Trophoblast cell (in vitro differentiated cells and primary cell): Measurements from ENCODE around the gene TKTL1.

Experiments
- DNase-seq, 2 donors: peaks; one replicate each; pipeline ENCODE4 v3.0.0-alpha.2; 2016
- H2AFZ ChIP-seq: 2 replicates; pipeline ENCODE4 v1.6.1; 2013; ENCODE audit warnings: low read length, moderate library complexity, mild to moderate bottlenecking; ENCODE audit not compliant: insufficient read depth, poor library complexity
- H2AK5ac ChIP-seq: 2 replicates; pipeline ENCODE4 v1.6.1; 2013; ENCODE audit warnings: mild to moderate bottlenecking, low read length
- H2BK120ac ChIP-seq: 2 replicates; pipeline ENCODE4 v1.6.1; 2013; ENCODE audit warnings: low read length, mild to moderate bottlenecking, moderate library complexity; ENCODE audit not compliant: insufficient read depth, poor library complexity
- H2BK12ac ChIP-seq: 2 replicates; pipeline ENCODE4 v1.6.1; 2013; ENCODE audit warnings: mild to moderate bottlenecking, low read length, moderate library complexity
- H2BK5ac ChIP-seq: 2 replicates; pipeline ENCODE4 v1.6.1; 2013; ENCODE audit warnings: low read length, low read depth, moderate library complexity, mild to moderate bottlenecking; ENCODE audit not compliant: poor library complexity
- H3K14ac ChIP-seq: 2 replicates; pipeline ENCODE4 v1.6.1; 2013; ENCODE audit warnings: mild to moderate bottlenecking, low read length
- H3K18ac ChIP-seq: 2 replicates; pipeline ENCODE4 v1.6.1; 2013; ENCODE audit warnings: mild to moderate bottlenecking, low read length
- H3K23ac ChIP-seq: 2 replicates; pipeline ENCODE4 v1.6.1; 2013; ENCODE audit warnings: low read length
- H3K27ac ChIP-seq: 2 replicates; pipeline ENCODE4 v1.5.1; 2013; ENCODE audit warnings: low read depth, mild to moderate bottlenecking, inconsistent platforms, low read length, moderate library complexity
- H3K27me3 ChIP-seq: 2 replicates; pipeline ENCODE4 v1.6.1; 2013; ENCODE audit warnings: inconsistent platforms, mild to moderate bottlenecking, low read length, moderate library complexity; ENCODE audit not compliant: insufficient read depth
- H3K36me3 ChIP-seq, 2 experiments: 1 replicate in 1 of 2; 2 replicates in 1 of 2; pipeline ENCODE4 v1.6.1; 2013; ENCODE audit warnings: low read length in 2 of 2, mild to moderate bottlenecking in 2 of 2, moderate library complexity in 1 of 2; ENCODE audit not compliant: insufficient read depth in 2 of 2, control insufficient read depth in 1 of 2
- H3K4ac ChIP-seq: 2 replicates; pipeline ENCODE4 v1.6.1; 2013; ENCODE audit warnings: low read depth, mild to moderate bottlenecking, low read length, moderate library complexity
- H3K4me1 ChIP-seq, 2 experiments: 1 replicate in 1 of 2; 2 replicates in 1 of 2; pipeline ENCODE4 v1.6.1; 2013; ENCODE audit warnings: low read length in 2 of 2, mild to moderate bottlenecking in 2 of 2, moderate library complexity in 1 of 2; ENCODE audit not compliant: insufficient read depth in 2 of 2, control insufficient read depth in 1 of 2
- H3K4me2 ChIP-seq: 2 replicates; pipeline ENCODE4 v1.6.1; 2013; ENCODE audit warnings: inconsistent platforms, mild to moderate bottlenecking, low read length, moderate library complexity
- H3K4me3 ChIP-seq: 2 replicates; pipeline ENCODE4 v1.5.1; 2013; ENCODE audit warnings: mild to moderate bottlenecking, low read depth, low read length, inconsistent platforms
- H3K79me1 ChIP-seq: one replicate; pipeline ENCODE4 v1.6.1; 2013; ENCODE audit warnings: low read length
- H3K79me2 ChIP-seq: 2 replicates; pipeline ENCODE4 v1.6.1; 2013; ENCODE audit warnings: low read length, mild to moderate bottlenecking; ENCODE audit not compliant: control insufficient read depth, insufficient read depth, poor library complexity
- H3K9ac ChIP-seq: 2 replicates; pipeline ENCODE4 v1.6.1; 2013; ENCODE audit warnings: mild to moderate bottlenecking, low read length
- H3K9me3 ChIP-seq: 2 replicates; pipeline ENCODE4 v1.6.1; 2013; ENCODE audit warnings: low read depth, mild to moderate bottlenecking, control low read depth, inconsistent platforms, low read length; ENCODE audit not compliant: insufficient read depth
- H4K12ac ChIP-seq: 2 replicates; pipeline ENCODE4 v1.6.1; 2013; ENCODE audit warnings: low read depth, mild to moderate bottlenecking, low read length, moderate library complexity
- H4K8ac ChIP-seq: 2 replicates; pipeline ENCODE4 v1.6.1; 2013; ENCODE audit warnings: low read depth, mild to moderate bottlenecking, low read length, moderate library complexity
- H4K91ac ChIP-seq: one replicate; pipeline ENCODE4 v1.6.1; 2013; ENCODE audit warnings: low read depth, mild to moderate bottlenecking, low read length, moderate library complexity
- WGBS: extraction: QIAGEN DNeasy Blood & Tissue Kit; methylation state at CpG from one replicate; pipeline ENCODE4 v1.1.7; 2013; ENCODE audit warnings: missing lambda C conversion rate; ENCODE audit not compliant: insufficient read length, insufficient coverage; ENCODE audit errors: extremely low coverage; 5-methylcytosine and 5-hydroxymethylcytosine counted together

Gene TKTL1

DNA sequence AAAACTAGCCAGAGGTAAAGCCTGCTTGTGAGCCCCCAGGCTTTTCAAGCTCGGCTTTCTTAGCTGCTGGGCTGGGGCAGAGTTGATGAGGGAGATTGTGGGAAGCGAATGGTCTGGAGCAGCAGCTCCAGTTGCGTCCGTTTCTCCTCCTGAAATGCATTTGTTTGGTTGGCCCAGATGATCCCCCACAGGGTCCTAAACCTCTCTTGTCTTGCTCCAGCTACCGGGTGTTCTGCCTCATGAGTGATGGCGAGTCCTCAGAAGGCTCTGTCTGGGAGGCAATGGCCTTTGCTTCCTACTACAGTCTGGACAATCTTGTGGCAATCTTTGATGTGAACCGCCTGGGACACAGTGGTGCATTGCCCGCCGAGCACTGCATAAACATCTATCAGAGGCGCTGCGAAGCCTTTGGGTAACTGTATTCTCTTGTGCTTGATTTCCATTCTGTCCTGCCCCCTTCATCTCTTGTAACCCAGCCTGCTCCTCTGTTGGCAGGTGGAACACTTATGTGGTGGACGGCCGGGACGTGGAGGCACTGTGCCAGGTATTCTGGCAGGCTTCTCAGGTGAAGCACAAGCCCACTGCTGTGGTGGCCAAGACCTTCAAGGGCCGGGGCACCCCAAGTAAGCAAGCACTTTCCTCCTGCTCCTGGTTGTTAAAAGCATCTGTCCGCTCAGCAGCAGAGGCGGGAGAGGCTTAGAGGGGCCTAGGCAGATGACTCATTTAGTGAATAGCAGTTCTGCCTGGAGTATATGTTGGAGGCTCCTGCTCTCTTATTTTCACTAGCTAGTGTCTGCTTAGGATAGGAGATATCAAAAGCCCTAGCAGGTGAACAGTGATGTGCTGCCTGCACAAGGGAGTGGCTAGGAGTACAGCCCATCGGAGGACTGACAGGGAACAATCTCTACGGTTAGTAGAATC lies 15.3 kb downstream of the TKTL1 start:
- no peak overlapping the region for H3K27ac ChIP-seq
- no peak overlapping the region for H2AFZ ChIP-seq
- no peak overlapping the region for H3K4ac ChIP-seq
- H3K18ac ChIP-seq = no peak overlapping the region
- no peaks in the 10 kb centered on the region for H3K36me3 ChIP-seq
- no peaks in the 10 kb centered on the region for H3K79me2 ChIP-seq
- H3K79me1 ChIP-seq = no peaks in the 10 kb centered on the region
- no peak overlapping the region for H3K14ac ChIP-seq
- no peaks in the 10 kb centered on the region for H3K27me3 ChIP-seq
- no peak overlapping the region for H2BK5ac ChIP-seq
- H3K4me3 ChIP-seq = no peak overlapping the region
- H3K23ac ChIP-seq = no peak overlapping the region
- no peaks in the 10 kb centered on the region for H3K4me1 ChIP-seq
- H3K9me3 ChIP-seq = no peaks in the 10 kb centered on the region
- H4K8ac ChIP-seq = no peak overlapping the region
- no peak overlapping the region for H3K4me2 ChIP-seq
- no peak overlapping the region for H2BK120ac ChIP-seq
- no peak overlapping the region for H2BK12ac ChIP-seq
- no peak overlapping the region for H2AK5ac ChIP-seq
- no peak for DNase-seq
- H4K12ac ChIP-seq = no peak overlapping the region
- no peak overlapping the region for H3K9ac ChIP-seq
- no peak overlapping the region for H4K91ac ChIP-seq
- WGBS = no CpG with 5 or more reads among the region's 19 CpGs

DNA sequence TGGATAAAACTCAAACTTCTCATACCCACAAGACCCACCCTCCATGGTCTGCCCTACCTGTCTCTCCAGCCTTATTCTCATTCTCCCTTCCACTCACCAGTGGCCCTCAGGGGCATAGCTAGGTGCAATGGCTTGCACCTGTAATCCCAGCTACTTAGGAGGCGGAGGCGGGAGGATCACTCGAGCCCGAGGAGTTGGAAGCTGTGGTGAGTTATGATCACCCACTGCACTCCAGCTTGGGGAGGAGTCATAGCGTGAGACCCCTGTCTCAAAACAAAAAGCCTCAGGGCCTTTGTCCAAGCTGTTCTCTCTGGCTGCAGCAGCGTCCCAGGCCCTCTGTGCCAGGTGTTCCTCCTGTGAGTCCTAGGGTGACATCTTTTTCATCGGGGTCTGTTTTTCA lies 16.5 kb downstream of the TKTL1 start:
- no peak overlapping the region for H4K91ac ChIP-seq
- no peaks in the 10 kb centered on the region for H3K79me1 ChIP-seq
- H2BK120ac ChIP-seq = no peak overlapping the region
- H3K23ac ChIP-seq = no peak overlapping the region
- H3K9me3 ChIP-seq = no peaks in the 10 kb centered on the region
- no peak for DNase-seq
- H2AK5ac ChIP-seq = no peak overlapping the region
- no CpG with 5 or more reads among the region's 7 CpGs for WGBS
- H3K18ac ChIP-seq = no peak overlapping the region
- H3K4ac ChIP-seq = no peak overlapping the region
- no peak overlapping the region for H4K8ac ChIP-seq
- no peak overlapping the region for H3K4me2 ChIP-seq
- H3K9ac ChIP-seq = no peak overlapping the region
- no peak overlapping the region for H2BK5ac ChIP-seq
- no peak overlapping the region for H3K14ac ChIP-seq
- no peak overlapping the region for H3K4me3 ChIP-seq
- H4K12ac ChIP-seq = no peak overlapping the region
- H2AFZ ChIP-seq = no peak overlapping the region
- H3K79me2 ChIP-seq = no peaks in the 10 kb centered on the region
- no peaks in the 10 kb centered on the region for H3K27me3 ChIP-seq
- H3K27ac ChIP-seq = no peak overlapping the region
- no peaks in the 10 kb centered on the region for H3K36me3 ChIP-seq
- no peak overlapping the region for H2BK12ac ChIP-seq
- no peaks in the 10 kb centered on the region for H3K4me1 ChIP-seq

- no peak overlapping the region for H4K12ac ChIP-seq
- H2BK12ac ChIP-seq = no peak overlapping the region
- no peak overlapping the region for H3K18ac ChIP-seq
- H2AFZ ChIP-seq = no peak overlapping the region
- no peaks in the 10 kb centered on the region for H3K9me3 ChIP-seq
- H3K79me2 ChIP-seq = no peaks in the 10 kb centered on the region
- no peak overlapping the region for H4K8ac ChIP-seq
- H2BK5ac ChIP-seq = no peak overlapping the region
- H3K79me1 ChIP-seq = no peaks in the 10 kb centered on the region
- H3K27ac ChIP-seq = no peak overlapping the region
- H2BK120ac ChIP-seq = no peak overlapping the region
- no peak for DNase-seq
- H4K91ac ChIP-seq = no peak overlapping the region
- no peak overlapping the region for H3K14ac ChIP-seq
- H3K36me3 ChIP-seq = no peaks in the 10 kb centered on the region
- H3K4me1 ChIP-seq = no peaks in the 10 kb centered on the region
- H3K4me3 ChIP-seq = no peak overlapping the region
- no peak overlapping the region for H3K4me2 ChIP-seq
- H3K23ac ChIP-seq = no peak overlapping the region
- H3K4ac ChIP-seq = no peak overlapping the region
- no CpG with 5 or more reads among the region's 5 CpGs for WGBS
- H2AK5ac ChIP-seq = no peak overlapping the region
- no peaks in the 10 kb centered on the region for H3K27me3 ChIP-seq
- H3K9ac ChIP-seq = no peak overlapping the region
Measured at GRCh38 chrX:154313147-154313546, 17.6 kb downstream of the TKTL1 start.

DNA sequence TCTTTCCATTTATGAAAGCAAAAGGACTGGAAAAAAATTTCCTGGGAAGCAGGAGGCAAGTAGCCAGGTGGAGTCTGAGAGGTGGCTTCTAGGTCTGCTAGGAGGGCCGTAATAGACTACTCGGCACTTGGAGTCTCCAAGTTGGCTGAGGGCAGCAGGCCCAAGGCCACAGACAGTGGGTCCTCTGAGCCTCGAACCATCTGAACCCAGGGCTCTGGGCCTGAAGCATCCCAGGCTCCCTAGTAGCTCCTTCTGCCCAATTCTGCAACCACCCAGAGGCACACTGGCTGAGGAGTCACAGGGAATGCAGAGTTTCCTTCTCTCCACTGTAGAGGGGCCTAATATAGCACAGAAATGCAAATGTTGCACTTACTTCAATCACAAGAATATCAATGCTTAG lies 19.8 kb downstream of the TKTL1 start:
- DNase-seq = no peak

More for the DNA sequence above, 19.8 kb downstream of the TKTL1 start:
- Histone ChIP-seq H3K79me2 (no peaks in the 10 kb centered on the region), H3K27ac (no peak overlapping the region), H3K4me1 (no peaks in the 10 kb centered on the region), H4K91ac (no peak overlapping the region), H2BK120ac (no peak overlapping the region), H3K4ac (no peak overlapping the region), H2AFZ (no peak overlapping the region), H3K9ac (no peak overlapping the region), H2BK5ac (no peak overlapping the region), H3K4me2 (no peak overlapping the region), H4K8ac (no peak overlapping the region), H3K23ac (no peak overlapping the region), H3K4me3 (no peak overlapping the region), H3K9me3 (no peaks in the 10 kb centered on the region), H4K12ac (no peak overlapping the region), H3K18ac (no peak overlapping the region), H3K36me3 (no peaks in the 10 kb centered on the region), H2BK12ac (no peak overlapping the region), H3K14ac (no peak overlapping the region), H3K27me3 (no peaks in the 10 kb centered on the region), H2AK5ac (no peak overlapping the region), H3K79me1 (no peaks in the 10 kb centered on the region)
- no CpG with 5 or more reads among the region's 3 CpGs for WGBS
